Measurements from ENCODE around the gene IMPDH1. TPM values are rescaled to one million over a fixed set of nuclear protein-coding genes. Genes with fewer than 3 reads are reported as not detected.

The IMPDH1 gene
- total RNA-seq, 4 donors from 2014 or later: 11.9 to 53.3 (median 32.8) TPM

- intact Hi-C loops (cut with DNase I; ENCODE audit: low total_unique reads): no loop called here
- peaks cover 0 to 6% of the 10 kb centered on the region in 2 donors for H3K4me1 ChIP-seq
Observed at GRCh38 chr7:128455543-128456254, 45.9 kb upstream of the IMPDH1 start, which contains the start of gene HILPDA. TSS of gene HILPDA (plus strand) at chr7:128455878. CDS start at chr7:128457269, 1,391 bp downstream.

GRCh38 chr7:128454808-128455542, 45.2 kb upstream of the IMPDH1 start:
- H3K27ac ChIP-seq: peak overlapping the region; percentile 84 to 90
- peak in 2 of 4 experiments; percentile 0 to 8 for TF ChIP-seq CTCF (IDR thresholded peaks at IDR 0.05)
- TF ChIP-seq POLR2A (IDR thresholded peaks at IDR 0.05): no peak
- no peaks in the 10 kb centered on the region for H3K36me3 ChIP-seq
- DNase-seq: peak in 1 of 2 donors; percentile 32
- no peaks in the 10 kb centered on the region for H3K27me3 ChIP-seq
- intact Hi-C loops (cut with DNase I; ENCODE audit: low total_unique reads): no loop called here
- H3K9me3 ChIP-seq: no peaks in the 10 kb centered on the region
- H3K4me3 ChIP-seq: peak overlapping the region; percentile 63 to 66
- H3K4me1 ChIP-seq: peaks cover 0 to 6% of the 10 kb centered on the region in 2 donors

More at GRCh38 chr7:128455543-128456254, 45.9 kb upstream of the IMPDH1 start, which contains the start of gene HILPDA:
- H3K9me3 ChIP-seq: no peaks in the 10 kb centered on the region
- no peaks in the 10 kb centered on the region for H3K36me3 ChIP-seq
- DNase-seq: peak; percentile 93 to 94
- peak within 1 kb of the TSS; percentile 63 to 66 for H3K4me3 ChIP-seq
- TF ChIP-seq CTCF (IDR thresholded peaks at IDR 0.05) (peak in 1 of 4 experiments; percentile 5), POLR2A (IDR thresholded peaks at IDR 0.05) (peak; percentile 68 to 78)
- H3K27ac ChIP-seq: peak within 1 kb of the TSS; percentile 84 to 90
- no peaks in the 10 kb centered on the region for H3K27me3 ChIP-seq

GRCh38 chr7:128453836-128454804, 44.3 kb upstream of the IMPDH1 start:
- intact Hi-C loops (cut with DNase I; ENCODE audit: low total_unique reads): no loop called here
- H3K4me1 ChIP-seq: peaks cover 0 to 6% of the 10 kb centered on the region in 2 donors
- H3K27ac ChIP-seq: peak overlapping the region; percentile 84 to 90
- H3K4me3 ChIP-seq: peak overlapping the region; percentile 63 to 66
- no peaks in the 10 kb centered on the region for H3K27me3 ChIP-seq
- H3K9me3 ChIP-seq: no peaks in the 10 kb centered on the region
- H3K36me3 ChIP-seq: no peaks in the 10 kb centered on the region
- TF ChIP-seq CTCF (IDR thresholded peaks at IDR 0.05) (peak in 1 of 4 experiments; percentile 2), POLR2A (IDR thresholded peaks at IDR 0.05) (peak in 1 of 2 donors; percentile 52)
- DNase-seq: peak; percentile 92

GRCh38 chr7:128452552-128452951, 42.8 kb upstream of the IMPDH1 start:
- no peaks in the 10 kb centered on the region for H3K27me3 ChIP-seq
- no peak for TF ChIP-seq CTCF (IDR thresholded peaks at IDR 0.05)
- no peak for TF ChIP-seq POLR2A (IDR thresholded peaks at IDR 0.05)
- H3K27ac ChIP-seq: peak overlapping the region in 1 of 2 donors; percentile 7
- H3K9me3 ChIP-seq: no peaks in the 10 kb centered on the region
- peaks cover 0 to 6% of the 10 kb centered on the region in 2 donors for H3K4me1 ChIP-seq
- intact Hi-C loops (cut with DNase I; ENCODE audit: low total_unique reads): no loop called here
- no peak overlapping the region for H3K4me3 ChIP-seq
- no peaks in the 10 kb centered on the region for H3K36me3 ChIP-seq
- DNase-seq: no peak
